NT2/D1 (cell line): ENCODE results near the gene DOCK1.

Source experiments
- SUZ12 ChIP-seq: IDR thresholded peaks from 2 replicates; pipeline ENCODE4 v1.6.1; 2011; ENCODE audit not compliant: insufficient read length, insufficient read depth; ENCODE audit errors: extremely low read depth
- YY1 ChIP-seq: IDR thresholded peaks from 2 replicates; pipeline ENCODE4 v1.6.1; 2011; ENCODE audit not compliant: insufficient read length, insufficient read depth
- ZNF274 ChIP-seq: IDR thresholded peaks from 2 replicates; pipeline ENCODE4 v1.6.1; 2011; ENCODE audit warnings: mild to moderate bottlenecking, low read depth, low read length

- TF ChIP-seq ZNF274 (no peak), SUZ12 (no peak), YY1 (no peak)
These were observed 263.0 kb downstream of the DOCK1 start for GRCh38 chr10:127168261-127168660.
